TTC549 (cell line): ENCODE results near the gene UVSSA.
"Not testable (repeated sequence)": the region's sequence is repeated elsewhere in the genome, so short reads cannot be mapped to it uniquely, and the experiment has no call there.

Experiments used
- FAIRE-seq: peaks from 2 replicates; lab custom pipeline; 2012; peaks lifted over from hg19 to GRCh38; lab: Jason Lieb, UNC

UVSSA gene

GRCh38 chr4:1364748-1365147 is 17.7 kb downstream of the UVSSA start:
- no peak for FAIRE-seq

- FAIRE-seq: no peak
Observed at GRCh38 chr4:1365271-1366178, 18.5 kb downstream of the UVSSA start.

- FAIRE-seq: no peak
Observed at GRCh38 chr4:1366371-1367229, 19.6 kb downstream of the UVSSA start.

GRCh38 chr4:1367230-1367935 is 20.4 kb downstream of the UVSSA start:
- FAIRE-seq: no peak

GRCh38 chr4:1367936-1368289 is 20.9 kb downstream of the UVSSA start:
- no peak for FAIRE-seq

GRCh38 chr4:1368421-1369090 is 21.5 kb downstream of the UVSSA start:
- no peak for FAIRE-seq

- FAIRE-seq: no peak
Observed at GRCh38 chr4:1369091-1369450, 22.1 kb downstream of the UVSSA start.

GRCh38 chr4:1369479-1370079 is 22.6 kb downstream of the UVSSA start:
- no peak for FAIRE-seq

GRCh38 chr4:1370321-1371124 is 23.5 kb downstream of the UVSSA start:
- FAIRE-seq: no peak

GRCh38 chr4:1371176-1372165 is 24.5 kb downstream of the UVSSA start:
- no peak for FAIRE-seq

- FAIRE-seq: not testable (repeated sequence)
Observed at GRCh38 chr4:1372576-1372975, 25.6 kb downstream of the UVSSA start.

GRCh38 chr4:1373892-1374705 is 27.1 kb downstream of the UVSSA start:
- FAIRE-seq: no peak

- no peak for FAIRE-seq
Observed at GRCh38 chr4:1374706-1375045, 27.7 kb downstream of the UVSSA start.

GRCh38 chr4:1375051-1375721 is 28.2 kb downstream of the UVSSA start:
- FAIRE-seq: no peak

- FAIRE-seq: no peak
Observed at GRCh38 chr4:1375761-1376322, 28.8 kb downstream of the UVSSA start.

- no peak for FAIRE-seq
Observed at GRCh38 chr4:1376391-1376840, 29.4 kb downstream of the UVSSA start.

GRCh38 chr4:1376841-1377605 is 30.0 kb downstream of the UVSSA start:
- FAIRE-seq: no peak
